GM21423 (cell line): Measurements from ENCODE around the gene KCTD10.
"Not testable (repeated sequence)": the region's sequence is repeated elsewhere in the genome, so short reads cannot be mapped to it uniquely, and the experiment has no call there.

Source experiments
- ATAC-seq: cut with Tn5 transposase; IDR thresholded peaks from one replicate; pipeline ENCODE4 v1.9.1; 2021; ENCODE audit warnings: mild to moderate bottlenecking, moderate library complexity; ENCODE audit not compliant: unreplicated experiment

KCTD10 gene

DNA sequence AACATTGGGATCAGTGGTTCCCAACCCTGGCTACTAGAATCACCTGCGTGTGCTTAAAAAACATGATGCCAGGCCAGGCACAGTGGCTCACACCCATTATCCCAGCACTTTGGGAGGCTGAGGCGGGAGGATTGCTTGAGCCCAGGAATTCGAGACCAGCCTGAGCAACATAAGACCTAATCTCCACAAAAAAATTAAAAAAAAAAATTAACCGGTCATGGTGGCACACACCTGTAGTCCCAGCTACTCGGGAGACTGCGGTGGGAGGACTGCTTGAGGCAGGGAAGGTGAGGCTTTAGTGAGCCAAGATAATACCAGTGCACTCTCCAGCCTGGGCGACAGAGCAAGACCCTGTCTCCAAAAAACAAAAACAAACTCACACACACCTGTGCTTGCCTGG is 2.0 kb downstream of the KCTD10 start:
- ATAC-seq = no peak

GRCh38 chr12:109473526-109474270 is 3.4 kb downstream of the KCTD10 start:
- not testable (repeated sequence) for ATAC-seq

GRCh38 chr12:109473006-109473405 is 4.1 kb downstream of the KCTD10 start:
- no peak for ATAC-seq

GRCh38 chr12:109469517-109469916 is 7.6 kb downstream of the KCTD10 start:
- ATAC-seq = no peak

DNA sequence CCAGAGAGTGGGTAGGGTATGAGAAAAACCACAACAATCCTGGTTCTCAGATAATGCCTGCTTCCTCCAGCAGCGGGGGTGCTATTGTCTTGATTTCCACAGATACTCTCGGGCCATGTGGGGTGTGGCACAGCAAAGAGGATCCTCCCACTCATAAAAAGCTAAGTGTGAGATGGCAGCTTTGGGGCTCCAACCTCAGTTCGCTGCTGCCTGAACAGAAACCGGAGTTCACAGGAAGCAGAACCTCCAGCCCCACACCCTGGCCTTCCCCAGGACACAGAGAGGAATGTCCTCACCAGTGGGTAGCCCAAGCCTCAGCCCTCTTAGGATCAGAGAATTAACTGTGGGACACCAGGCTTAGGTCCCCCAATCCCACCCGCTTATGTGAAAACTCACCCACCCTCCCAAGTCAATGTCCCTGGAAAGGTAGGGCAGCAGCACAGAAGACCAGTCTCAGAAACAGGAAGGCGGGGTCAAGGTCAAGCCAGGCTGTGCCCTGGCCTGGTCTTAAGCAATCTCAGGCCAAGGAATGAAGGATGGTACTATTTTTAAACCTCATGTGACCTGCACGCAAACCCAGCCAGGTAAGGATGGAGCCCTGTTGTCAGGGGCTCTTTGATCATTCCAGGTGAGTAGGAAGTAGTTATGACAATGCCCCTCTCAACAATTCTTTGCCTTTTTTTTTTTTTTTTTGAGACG is 9.0 kb downstream of the KCTD10 start:
- no peak for ATAC-seq

DNA sequence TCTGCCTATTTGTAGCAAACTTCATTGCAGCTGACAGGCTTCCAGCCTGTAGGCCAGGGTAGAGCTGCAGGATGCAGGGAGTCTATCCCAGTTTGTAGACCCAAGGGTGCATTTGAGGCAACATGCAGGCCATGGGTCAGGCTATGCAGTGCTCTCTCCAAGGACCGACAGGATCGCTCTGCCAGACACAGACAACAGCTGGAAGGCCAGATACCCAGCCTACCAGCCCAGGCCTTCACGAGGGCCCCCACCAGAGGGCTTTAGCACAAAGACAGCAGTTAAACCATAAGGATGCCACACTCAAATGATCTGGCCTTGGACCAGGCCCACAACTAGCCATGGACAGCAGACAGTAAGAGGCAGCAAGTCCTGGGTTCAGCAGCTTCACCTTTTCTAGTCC is 10.3 kb downstream of the KCTD10 start:
- no peak for ATAC-seq

DNA sequence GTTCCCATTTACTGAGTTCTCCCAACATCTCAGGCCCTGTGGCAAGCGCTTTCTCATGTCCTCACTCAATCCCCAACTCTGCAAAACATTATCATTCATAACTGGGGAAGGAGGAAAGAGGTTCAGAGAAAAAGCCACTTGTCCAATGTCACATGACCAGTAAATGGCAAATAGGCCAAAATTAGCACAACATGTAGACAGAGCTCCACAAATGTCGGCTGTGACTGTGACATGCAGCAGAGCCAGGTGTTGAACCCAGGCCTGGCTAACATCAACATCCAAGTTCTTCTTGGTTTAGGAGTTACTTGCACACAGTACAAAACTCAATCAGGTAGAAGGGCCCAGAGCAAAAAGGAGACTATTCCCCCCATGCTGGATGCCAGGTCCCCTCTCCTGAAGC is 10.8 kb downstream of the KCTD10 start:
- ATAC-seq = no peak

- no peak for ATAC-seq
Measured at GRCh38 chr12:109464642-109465351, 12.3 kb downstream of the KCTD10 start.

DNA sequence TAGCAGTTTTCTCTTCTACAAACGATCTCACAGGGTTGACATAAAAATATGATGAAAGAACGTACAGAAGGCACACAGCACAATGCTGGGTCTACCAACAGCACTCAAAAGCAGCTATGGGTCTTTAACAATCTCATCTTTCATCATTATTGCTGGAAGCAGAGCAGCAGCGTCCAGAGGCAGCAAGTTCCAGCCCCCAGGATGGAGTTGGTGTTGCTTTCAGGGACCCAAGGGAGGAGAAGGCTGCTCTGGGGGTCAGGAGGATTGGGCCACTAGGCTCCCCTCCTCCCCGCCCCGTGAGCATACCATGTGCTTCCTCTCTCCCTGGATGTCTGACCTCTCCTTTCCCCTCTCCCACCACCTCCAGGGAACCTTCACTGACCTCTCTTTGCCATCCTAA is 13.3 kb downstream of the KCTD10 start:
- no peak for ATAC-seq

DNA sequence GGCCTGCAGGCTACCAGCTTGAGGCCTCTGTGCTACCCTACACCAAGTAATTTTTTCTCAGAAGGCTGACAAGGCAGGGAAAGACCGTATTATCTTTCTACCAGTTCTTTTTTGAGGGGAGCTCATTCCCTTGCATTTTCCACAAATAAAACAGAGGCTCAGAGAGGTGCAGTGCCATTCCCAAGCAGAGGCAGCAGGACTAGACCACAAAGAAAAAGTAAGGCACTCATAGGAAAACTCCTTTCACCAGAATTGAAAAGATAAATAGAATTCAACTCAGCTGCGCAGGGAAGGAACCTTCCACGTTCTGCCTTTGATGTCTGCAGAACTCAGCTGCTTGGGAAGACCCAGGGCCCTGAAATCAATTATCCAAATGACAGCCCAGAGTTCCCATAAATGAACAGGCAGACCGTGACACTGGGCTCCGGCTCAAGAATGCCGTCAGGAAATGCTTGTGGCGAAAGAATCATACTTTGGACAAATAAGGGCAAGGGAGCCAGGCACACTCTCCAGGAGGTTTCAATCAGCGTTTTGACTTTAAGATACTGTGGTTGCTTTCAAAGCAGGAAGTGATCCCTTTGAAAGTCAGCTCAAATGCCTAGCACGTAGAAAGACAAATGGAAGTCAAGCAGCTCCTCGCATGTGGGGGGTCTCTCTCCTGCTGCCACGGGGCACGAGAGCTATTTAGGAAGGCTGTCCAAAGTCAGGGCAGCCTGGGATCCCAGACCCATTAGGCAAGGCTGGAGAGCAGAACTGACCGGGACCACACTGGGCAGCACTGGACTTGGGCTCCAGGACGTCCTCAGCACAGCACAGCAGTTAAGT is 14.0 kb downstream of the KCTD10 start:
- no peak for ATAC-seq

DNA sequence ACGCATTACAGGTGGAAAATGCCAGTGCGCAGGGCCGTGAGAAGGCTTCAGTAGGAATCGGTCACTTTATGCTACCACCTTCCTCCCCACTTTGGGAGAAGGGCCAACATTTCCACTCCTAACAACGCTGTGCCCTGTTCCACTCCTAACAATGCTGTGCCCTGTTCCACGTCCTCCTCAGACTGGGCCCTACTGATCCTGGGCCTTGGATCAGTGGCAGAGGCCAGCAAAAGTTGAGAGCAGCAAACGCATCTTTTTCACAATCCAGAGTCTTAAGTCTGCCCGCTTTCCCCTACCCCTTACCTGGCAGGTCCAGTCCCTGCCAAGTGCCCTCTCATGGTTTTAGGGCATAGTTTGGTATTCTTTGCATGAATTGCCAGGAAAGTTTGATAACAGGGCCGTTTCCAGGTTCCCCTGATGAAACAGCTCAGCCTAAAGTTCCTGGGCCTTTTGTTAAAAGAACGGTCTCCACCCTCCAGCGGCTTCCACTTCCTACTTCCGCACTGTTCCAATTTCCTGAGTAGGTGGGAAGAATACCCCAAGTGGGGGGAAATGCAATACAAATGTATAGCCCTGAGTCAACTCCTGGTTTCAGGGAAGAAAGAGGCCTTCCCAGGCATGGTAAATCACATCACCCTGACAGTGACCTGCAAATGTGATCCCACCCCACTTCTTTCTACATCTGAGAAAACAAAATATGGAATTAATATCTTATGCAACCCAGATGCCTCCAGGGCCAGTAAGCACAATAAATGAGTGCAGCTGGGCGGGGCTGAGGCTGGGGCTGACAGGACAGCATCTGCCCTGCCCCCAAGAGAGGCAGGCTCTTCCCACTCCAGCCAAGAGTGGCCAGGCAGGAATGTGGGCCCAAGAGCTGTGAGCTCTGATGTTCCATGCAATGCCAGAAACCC is 15.0 kb downstream of the KCTD10 start:
- ATAC-seq = no peak

DNA sequence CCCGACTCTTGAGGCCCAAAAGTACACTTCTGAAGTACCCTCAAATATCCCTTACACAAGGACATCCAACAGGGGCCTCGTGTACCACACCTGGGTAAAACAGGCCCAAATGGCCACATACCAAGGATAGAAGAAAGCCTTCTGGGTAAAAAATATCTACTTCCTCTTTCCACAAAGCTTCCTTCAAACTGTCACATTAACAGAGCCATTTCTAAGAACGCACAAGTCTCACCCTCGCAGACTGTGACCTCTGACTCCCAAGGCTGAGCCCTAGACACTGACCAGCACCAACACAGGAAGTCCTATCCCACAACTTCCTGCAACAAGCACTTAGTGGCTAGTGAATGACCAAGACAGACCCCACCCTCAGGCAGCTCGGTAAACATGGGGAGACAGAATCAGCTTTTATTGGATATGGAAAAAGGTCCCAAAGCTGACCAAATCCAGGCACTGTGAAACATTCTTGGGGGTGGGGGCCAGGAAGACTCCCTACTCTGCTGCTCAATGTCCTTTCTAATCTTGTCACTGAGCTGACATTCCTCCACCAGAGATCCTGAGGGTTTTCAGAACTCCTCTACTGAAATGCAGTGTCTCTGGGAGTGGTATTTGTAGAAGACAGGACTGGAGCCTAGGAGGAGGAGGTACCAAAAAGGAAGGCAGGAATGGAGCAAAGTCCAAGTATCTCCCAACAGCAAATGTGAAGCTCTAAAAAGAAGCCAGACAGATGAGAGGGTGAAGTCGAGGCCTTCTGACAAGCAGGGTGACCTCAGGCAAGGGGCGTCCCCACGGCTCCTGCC is 15.9 kb downstream of the KCTD10 start:
- no peak for ATAC-seq

DNA sequence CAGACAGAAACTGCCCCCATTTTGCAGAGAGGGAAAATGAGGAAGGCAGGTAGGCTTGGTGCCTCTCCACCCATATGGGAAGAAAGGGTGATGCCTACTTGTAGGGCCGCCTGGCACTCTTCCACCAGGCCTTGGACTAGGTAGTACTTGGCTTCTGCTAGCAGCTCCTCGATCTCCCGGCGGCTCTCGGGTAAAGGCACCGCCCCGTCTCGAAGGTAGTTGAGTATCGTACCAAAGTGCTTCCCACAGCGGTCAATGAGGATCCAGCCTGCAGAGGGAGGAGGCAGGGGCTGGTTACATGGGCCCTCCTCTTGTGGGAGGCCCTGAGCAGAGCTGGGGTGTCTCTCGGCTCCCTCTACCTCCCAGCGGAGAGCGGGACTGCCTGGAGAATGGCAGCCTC is 16.6 kb downstream of the KCTD10 start:
- ATAC-seq = no peak

DNA sequence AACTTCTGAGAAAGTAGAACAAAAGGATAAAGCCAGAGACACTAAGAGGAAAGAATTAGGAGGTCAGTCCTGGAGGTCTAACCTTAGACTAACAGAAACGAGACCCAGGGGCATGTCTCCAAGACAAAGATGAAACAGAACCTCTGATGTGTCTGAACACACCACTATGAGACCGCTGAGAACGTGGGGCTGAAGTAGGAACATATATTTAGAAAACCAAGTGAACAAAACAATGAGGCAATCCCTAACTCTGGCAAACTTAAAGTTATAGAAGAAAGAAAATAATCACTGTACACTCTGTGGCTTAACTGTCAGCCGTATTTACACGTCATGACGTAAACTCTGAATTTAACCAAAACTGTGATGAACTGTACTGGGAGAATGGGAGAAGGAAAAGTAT is 17.9 kb downstream of the KCTD10 start:
- ATAC-seq = no peak

- ATAC-seq = no peak
Measured at GRCh38 chr12:109458771-109459208, 18.3 kb downstream of the KCTD10 start.

- ATAC-seq = no peak
Measured at GRCh38 chr12:109458086-109458485, 19.0 kb downstream of the KCTD10 start.

- ATAC-seq = no peak
Measured at GRCh38 chr12:109455706-109456105, 21.4 kb downstream of the KCTD10 start.

DNA sequence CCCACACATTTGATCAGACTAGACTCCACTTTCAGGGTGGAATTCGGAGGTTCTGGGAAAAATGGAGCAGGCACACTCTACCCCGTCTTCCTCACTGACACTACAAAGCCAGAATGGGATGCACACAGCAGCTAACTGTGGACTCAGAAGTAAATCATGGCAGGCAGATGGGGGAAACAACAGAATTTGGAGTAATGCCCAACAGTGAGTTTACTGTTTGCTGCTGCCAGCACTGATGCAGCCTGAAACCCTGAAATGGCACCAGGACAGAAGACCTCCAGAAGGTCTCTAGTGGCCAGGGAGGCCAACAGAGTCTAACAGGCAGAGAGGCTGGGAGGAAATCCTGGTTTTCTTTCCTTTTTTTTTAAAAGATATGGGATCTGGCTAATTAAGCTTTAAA is 24.6 kb downstream of the KCTD10 start:
- ATAC-seq = no peak

- ATAC-seq = no peak
Measured at GRCh38 chr12:109451400-109451799, 25.7 kb downstream of the KCTD10 start.
